ENCODE results near the gene FOXN3.

DNA sequence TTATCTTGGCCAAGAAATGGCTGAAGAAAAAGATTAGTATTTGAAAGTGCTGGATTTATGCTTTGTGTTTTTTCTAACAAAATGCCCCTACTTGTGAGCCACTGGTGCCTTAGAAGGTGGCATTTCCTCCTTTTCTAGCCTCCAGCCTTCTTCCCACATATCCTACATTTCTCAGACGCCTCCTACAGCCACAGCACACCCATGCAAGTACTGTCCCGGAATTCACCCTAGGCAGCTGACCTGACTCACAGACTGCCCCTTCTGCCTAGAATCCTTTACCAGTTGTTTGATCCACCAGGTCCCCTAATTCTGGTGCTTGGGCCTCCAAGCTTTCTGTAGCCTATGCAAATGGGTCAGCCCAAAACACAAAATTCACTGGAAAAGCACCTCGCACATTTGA, 166.0 kb downstream of the FOXN3 start:
- TF ChIP-seq POLR2A (IDR thresholded peaks at IDR 0.05), result no peak
- TF ChIP-seq, protein P1, sequence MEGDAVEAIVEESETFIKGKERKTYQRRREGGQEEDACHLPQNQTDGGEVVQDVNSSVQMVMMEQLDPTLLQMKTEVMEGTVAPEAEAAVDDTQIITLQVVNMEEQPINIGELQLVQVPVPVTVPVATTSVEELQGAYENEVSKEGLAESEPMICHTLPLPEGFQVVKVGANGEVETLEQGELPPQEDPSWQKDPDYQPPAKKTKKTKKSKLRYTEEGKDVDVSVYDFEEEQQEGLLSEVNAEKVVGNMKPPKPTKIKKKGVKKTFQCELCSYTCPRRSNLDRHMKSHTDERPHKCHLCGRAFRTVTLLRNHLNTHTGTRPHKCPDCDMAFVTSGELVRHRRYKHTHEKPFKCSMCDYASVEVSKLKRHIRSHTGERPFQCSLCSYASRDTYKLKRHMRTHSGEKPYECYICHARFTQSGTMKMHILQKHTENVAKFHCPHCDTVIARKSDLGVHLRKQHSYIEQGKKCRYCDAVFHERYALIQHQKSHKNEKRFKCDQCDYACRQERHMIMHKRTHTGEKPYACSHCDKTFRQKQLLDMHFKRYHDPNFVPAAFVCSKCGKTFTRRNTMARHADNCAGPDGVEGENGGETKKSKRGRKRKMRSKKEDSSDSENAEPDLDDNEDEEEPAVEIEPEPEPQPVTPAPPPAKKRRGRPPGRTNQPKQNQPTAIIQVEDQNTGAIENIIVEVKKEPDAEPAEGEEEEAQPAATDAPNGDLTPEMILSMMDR (IDR thresholded peaks at IDR 0.05), result no peak

Measured in lower leg skin (tissue), 3 donors.